Medulla oblongata (tissue), 1 donor: ENCODE data around the gene MARCHF7.
"Not testable (repeated sequence)": the region's sequence is repeated elsewhere in the genome, so short reads cannot be mapped to it uniquely, and the experiment has no call there.

Source experiments
- DNase-seq: peaks from one replicate; pipeline ENCODE4 v3.0.0-alpha.2; 2015; ENCODE audit errors: extremely low spot score

The MARCHF7 gene, protein sequence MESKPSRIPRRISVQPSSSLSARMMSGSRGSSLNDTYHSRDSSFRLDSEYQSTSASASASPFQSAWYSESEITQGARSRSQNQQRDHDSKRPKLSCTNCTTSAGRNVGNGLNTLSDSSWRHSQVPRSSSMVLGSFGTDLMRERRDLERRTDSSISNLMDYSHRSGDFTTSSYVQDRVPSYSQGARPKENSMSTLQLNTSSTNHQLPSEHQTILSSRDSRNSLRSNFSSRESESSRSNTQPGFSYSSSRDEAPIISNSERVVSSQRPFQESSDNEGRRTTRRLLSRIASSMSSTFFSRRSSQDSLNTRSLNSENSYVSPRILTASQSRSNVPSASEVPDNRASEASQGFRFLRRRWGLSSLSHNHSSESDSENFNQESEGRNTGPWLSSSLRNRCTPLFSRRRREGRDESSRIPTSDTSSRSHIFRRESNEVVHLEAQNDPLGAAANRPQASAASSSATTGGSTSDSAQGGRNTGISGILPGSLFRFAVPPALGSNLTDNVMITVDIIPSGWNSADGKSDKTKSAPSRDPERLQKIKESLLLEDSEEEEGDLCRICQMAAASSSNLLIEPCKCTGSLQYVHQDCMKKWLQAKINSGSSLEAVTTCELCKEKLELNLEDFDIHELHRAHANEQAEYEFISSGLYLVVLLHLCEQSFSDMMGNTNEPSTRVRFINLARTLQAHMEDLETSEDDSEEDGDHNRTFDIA

DNA sequence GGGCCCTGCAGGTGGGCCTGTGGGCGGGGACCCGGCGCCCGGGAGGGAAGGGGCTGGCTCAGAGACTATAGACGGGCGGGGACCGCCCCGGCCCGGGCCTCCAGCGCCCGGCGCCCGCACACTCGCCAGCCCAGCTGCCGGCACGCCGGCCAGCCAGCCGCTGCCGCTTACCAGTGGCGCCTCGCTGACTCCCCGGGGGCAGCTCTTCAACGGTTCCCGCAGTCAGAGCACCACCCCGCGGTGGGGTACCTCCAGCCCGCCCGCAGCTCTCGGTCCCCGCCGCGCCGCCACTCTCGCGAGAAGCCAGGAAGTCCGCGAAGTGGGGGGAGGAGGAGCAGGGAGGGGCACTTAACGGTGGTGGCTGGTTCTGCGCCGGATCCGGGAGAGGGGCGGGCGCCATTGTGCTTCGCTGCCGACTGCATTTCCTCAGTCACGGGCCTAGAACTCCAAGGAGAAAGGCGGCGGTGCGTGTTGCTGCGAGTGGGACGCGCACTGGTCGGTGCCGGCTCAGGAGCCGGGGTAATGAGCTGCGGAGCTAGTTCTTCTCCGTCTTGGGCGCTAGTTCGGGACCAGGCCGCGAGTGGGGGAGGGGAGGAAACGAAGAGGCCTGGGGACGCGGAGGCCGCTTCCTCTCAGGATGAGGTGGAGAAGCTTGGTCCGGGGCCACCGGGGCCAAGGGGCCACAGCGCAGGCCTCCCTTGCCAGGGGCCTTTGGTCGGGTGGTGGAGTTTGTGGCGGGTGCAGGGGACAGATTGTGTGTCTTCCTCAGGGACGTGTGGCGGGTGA, at the start of gene MARCHF7:
Gene MARCHF7, plus strand, starts transcription at position 364 of the 786 bp plus-strand sequence. CDS start 16,517 bp downstream, outside the sequence.
- peak; percentile 96 for DNase-seq

- DNase-seq = not testable (repeated sequence)
Measured at GRCh38 chr2:159667423-159667822, 44.9 kb upstream of the MARCHF7 start.

GRCh38 chr2:159671047-159671446, 41.3 kb upstream of the MARCHF7 start:
- DNase-seq = no peak

DNA sequence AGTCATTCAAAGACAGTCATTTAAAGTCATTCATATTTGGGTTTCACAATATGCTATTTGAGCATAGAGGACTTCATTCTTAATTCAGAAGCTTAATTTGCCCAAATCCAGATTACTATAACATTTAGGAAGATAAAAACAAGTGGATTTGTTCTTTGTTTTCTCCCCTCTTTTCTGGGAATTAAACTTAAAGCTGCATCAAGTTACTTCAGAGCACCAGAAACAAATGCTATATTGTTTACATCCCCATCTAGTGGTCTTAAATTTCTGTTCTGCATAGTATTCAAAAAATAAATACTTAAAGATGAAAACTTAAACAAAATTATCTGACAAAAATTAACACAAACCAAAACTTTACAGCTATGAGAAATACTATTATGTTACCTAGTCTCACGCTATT, 34.7 kb upstream of the MARCHF7 start:
- DNase-seq = peak; percentile 32

GRCh38 chr2:159680692-159681091, 31.6 kb upstream of the MARCHF7 start:
- DNase-seq = no peak

- DNase-seq = no peak
Measured at GRCh38 chr2:159683817-159684216, 28.5 kb upstream of the MARCHF7 start.

DNA sequence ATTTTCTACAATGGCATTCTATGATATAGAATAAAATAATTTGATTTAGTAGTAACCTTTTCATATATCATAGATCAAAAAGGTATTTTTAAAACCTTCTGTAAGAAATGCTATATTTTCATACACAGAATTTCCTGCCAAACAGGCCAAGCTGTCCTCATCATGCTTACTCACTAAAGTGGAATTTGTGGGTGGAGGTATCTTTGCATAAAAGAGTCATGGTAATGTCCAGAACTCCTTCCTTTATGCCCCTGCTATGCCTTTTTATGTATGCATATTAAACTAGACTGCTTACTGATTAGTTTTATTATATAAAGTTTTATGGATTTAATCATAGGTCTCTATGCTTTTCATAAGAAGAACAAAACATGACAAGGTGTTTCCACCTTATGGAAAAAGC, 27.5 kb upstream of the MARCHF7 start:
- no peak for DNase-seq

DNA sequence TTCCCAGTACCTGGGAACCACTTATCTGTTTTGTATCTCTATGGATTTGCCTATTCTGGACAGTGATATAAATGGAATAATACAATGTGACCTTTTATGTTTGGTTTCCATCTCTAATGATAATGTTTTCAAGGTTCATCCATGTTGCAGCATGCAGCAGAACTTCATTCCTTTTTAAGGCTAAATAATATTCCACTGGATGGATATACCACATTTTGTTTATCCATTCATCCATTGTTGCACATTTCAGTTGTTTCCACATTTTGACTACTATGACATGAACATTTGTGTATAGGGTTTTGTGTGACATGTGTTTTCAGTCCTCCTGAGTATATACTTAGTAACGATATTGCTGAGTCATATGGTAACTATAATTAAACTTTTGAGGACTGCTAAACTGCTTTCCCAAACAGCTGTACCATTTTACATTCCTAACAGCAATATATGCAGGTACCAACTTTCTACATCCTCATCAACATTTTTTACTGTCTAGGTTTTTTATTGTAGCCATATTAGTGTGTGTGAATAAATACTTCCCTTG, 17.7 kb upstream of the MARCHF7 start:
- DNase-seq = no peak

- DNase-seq = peak; percentile 23
Measured at GRCh38 chr2:159695795-159696448, 16.4 kb upstream of the MARCHF7 start.

DNA sequence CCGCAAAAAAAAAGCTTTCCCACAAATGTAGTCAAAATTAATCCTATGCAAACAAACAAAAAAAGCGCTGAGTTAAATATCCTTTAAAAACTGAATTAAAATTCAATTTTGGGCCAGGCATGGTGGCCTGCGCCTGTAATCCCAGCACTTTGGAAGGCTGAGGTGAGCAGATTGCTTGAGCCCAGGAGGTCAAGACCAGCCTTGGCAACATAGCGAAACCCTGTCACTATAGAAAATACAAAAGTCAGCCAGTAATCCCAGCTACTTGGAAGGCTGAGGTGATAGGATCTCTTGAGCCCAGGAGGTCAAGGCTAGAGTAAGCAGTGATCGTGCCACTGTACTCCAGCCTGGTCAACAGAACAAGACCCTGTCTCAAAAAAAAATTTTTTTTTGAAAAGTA, 8.8 kb upstream of the MARCHF7 start:
- no peak for DNase-seq

GRCh38 chr2:159706385-159706980, 5.8 kb upstream of the MARCHF7 start:
- DNase-seq = no peak

DNA sequence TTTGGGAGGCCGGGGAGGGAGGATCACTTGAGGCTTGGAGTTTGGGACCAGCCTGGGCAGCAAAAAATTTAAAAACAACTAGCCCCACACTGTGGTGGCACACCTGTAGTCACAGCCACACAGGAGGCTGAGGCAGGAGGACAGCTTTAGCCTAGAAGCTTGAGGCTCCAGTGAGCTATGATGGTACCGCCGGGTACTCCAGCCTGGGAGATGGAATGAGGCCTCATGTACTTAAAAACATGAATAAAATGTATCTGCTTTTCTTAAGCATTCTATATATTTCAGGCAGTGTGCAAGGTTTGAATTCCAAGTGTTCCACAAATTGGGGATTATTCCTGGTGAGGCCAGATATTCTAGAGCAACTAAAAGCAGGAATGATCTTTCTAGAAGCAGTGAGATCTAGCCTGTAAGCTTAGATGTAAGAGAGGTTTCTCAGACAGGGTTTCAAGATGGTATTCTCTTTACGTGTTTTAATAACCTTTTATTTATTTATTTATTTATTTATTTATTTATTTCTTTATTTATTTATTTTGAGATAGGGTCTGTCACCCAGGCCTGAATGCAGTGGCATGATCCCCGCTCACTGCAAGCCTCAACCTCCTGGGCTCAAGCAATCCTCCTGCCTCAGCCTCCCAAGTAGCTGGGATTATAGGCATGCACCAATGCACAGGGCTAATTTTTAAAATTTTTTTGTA, 4.1 kb upstream of the MARCHF7 start:
- DNase-seq = no peak

DNA sequence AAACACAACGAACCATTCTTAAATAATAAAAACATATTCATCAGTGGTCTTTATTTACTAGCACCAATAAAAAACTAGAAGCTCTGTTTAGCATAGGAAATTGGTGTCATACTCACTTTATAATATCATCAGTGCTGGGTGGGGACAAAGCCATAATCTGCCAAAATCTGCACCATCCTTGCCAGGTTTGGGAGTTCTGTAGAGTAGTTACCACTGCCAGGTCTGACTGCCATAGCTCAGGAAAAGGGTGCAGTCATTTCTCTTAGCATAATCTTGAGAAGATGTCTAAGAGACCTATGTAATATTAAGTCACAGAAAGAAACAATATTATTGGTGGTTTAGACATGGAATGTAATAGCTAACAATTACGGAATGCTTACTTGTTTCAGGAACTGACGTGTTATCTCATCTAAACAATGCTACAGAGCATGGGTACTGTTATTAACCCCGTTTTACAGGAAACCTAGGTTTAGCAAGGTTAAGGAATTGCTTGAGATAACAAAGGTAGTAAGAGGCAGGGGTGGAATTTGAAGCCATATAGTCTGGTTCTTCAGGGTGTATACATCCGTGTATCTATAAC, 1.6 kb upstream of the MARCHF7 start:
- no peak for DNase-seq

GRCh38 chr2:159711562-159712142, 654 bp upstream of the MARCHF7 start:
- DNase-seq = peak; percentile 56

DNA sequence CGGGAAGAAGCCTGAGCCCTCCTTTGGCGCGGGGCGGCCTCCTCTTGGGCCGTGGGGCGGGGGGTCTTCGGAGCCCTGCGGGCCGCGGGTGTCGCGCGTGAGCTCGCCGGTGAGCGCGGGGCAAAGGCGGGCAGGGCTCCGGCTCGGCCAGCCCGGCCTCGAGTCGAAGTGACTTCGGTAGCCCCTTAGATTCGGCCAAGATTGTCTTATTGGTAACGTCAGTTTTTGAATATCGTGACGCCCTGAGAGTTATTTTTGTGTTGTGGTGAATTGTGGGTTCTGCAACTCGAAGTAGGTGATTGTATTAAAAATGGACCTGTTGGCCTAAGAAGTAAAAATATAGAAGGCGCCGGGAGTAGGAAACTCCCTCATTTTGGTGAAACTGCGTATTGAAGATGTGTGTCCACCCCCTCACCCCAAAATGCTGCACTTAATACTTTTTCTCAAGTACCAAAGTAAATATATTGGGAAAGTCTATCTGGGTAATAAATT, 669 bp downstream of the MARCHF7 start:
- DNase-seq = peak; percentile 33

DNA sequence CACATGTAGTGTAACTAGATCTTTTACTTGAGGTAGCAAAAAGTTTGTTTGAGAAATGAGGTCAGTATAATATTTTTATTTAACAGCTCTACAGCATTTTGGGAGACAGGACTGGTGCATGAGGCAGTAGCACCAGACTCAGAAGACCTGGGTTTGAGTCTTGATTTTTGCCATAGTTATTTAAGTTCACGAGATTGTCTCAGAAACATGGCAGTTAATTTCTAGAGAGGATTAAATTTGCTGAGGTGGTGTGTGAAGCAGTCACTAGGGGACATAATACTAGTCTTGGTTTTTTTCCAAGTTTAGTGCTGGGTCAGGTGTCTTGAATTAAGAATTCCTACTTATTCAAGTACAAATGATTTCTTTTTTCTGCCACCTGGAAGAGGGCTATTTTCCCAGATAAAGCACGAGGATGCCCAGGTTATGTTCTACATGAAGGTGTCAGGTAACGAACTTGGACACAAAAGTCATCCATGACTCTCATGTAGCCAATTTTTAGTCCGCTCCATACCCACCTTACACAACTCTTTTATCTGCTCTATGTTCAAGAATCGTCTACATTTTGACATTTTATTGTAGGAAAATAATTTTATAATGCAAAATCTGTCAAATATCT, 1.4 kb downstream of the MARCHF7 start:
- DNase-seq = peak; percentile 16

GRCh38 chr2:159714247-159714930, 2.1 kb downstream of the MARCHF7 start:
- DNase-seq = no peak

- DNase-seq = no peak
Measured at GRCh38 chr2:159715451-159715850, 3.1 kb downstream of the MARCHF7 start.
